ENCODE measurements around the gene HHIPL1.

HHIPL1 gene

GRCh38 chr14:99602788-99603415 lies 42.0 kb upstream of the HHIPL1 start:
- no peak overlapping the region for H3K4me3 ChIP-seq (ENCODE audit: low read length)
- H3K9ac ChIP-seq (ENCODE audit: low read depth, low read length) = no peak overlapping the region
- H3K27me3 ChIP-seq (ENCODE audit: control insufficient read depth, insufficient read depth, low read length) = no peaks in the 10 kb centered on the region
- peak overlapping the region; percentile 62 for H3K4me2 ChIP-seq (ENCODE audit: low read length)
- H3K4me1 ChIP-seq (ENCODE audit: control insufficient read depth, insufficient read depth, low read length) = peaks cover 26% of the 10 kb centered on the region
- H3K36me3 ChIP-seq (ENCODE audit: insufficient read depth, low read length) = no peaks in the 10 kb centered on the region
- no peaks in the 10 kb centered on the region for H3K9me3 ChIP-seq (replicated peaks; ENCODE audit: low read length)

DNA sequence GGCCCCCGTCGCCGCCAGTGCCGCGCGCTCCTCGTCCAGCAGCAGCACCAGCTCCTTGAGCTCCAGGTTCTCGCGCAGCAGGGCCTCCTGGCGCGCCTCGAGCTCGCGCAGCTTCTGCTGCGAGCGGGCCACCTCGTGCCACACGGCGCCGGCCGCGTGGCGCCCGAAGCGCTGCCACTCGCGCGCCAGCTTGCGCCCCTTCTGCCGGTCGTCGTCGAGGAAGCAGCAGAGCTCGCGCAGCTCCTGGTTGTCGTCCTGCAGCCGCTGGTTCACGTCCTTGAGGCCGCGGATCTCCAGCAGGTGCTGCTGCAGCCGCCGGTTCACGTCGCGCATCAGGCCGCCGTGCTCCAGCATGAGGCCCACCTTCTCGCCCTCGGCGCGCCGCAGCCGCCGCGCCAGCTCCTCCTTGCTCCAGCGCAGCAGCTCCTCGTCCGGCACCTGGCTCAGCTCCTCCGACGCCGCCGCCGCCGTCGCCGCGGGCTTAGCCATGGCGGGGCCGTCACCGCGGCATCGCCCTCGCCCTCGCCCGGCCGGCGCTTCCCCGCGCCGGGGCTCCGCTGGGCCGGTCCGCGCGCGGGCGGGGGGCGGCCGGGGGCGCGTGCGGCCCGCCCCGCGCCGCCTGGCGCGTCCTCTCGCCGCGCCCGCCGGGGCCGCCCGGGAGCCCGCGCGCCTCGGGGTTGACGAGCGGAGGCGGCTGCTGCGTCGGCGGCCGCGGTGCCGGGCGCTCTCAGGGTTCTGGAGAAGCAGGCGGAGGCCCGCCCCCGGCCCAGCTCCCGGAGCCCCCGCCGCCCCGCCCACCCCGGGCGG lies 41.3 kb upstream of the HHIPL1 start, which contains the start of gene CCDC85C:
Gene CCDC85C, minus strand, starts transcription at position 737 of the 807 bp plus-strand sequence. Its CDS starts 248 bp downstream, at position 489.
- Histone ChIP-seq H3K4me1 (ENCODE audit: control insufficient read depth, insufficient read depth, low read length) (peaks cover 26% of the 10 kb centered on the region), H3K36me3 (ENCODE audit: insufficient read depth, low read length) (no peaks in the 10 kb centered on the region), H3K4me3 (ENCODE audit: low read length) (peak within 1 kb of the TSS; percentile 79), H3K9me3 (replicated peaks; ENCODE audit: low read length) (no peaks in the 10 kb centered on the region), H3K4me2 (ENCODE audit: low read length) (peak within 1 kb of the TSS; percentile 83), H3K9ac (ENCODE audit: low read depth, low read length) (peak within 1 kb of the TSS; percentile 78), H3K27me3 (ENCODE audit: control insufficient read depth, insufficient read depth, low read length) (no peaks in the 10 kb centered on the region)

DNA sequence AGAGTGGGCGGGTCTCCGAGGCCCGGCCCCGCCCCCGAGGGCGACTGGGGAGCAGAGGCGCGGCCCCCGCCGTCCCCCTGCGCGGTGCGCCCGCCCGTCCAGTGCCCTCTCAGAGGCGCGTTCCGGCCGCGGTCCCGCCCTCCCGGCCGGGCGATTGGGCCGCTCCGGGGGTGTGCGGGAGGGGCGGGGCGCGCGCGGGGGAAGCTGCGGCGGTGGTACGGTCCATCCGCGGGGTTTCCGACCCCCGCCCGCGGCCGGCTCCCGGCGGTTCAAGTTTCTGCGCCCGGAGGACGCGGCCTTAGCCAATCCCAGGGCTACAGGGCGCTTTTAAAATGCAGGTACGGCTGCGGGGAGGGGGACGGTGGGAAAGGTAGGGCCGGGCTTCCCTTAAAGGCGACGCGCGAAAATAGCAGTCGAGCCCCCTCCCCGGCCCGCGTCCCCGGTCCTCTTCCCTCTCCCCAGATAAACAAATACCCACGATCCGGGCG lies 40.6 kb upstream of the HHIPL1 start:
- Histone ChIP-seq H3K4me1 (ENCODE audit: control insufficient read depth, insufficient read depth, low read length) (peaks cover 26% of the 10 kb centered on the region), H3K4me2 (ENCODE audit: low read length) (peak overlapping the region; percentile 83), H3K27me3 (ENCODE audit: control insufficient read depth, insufficient read depth, low read length) (no peaks in the 10 kb centered on the region), H3K9ac (ENCODE audit: low read depth, low read length) (peak overlapping the region; percentile 78), H3K9me3 (replicated peaks; ENCODE audit: low read length) (no peaks in the 10 kb centered on the region), H3K36me3 (ENCODE audit: insufficient read depth, low read length) (no peaks in the 10 kb centered on the region), H3K4me3 (ENCODE audit: low read length) (peak overlapping the region; percentile 79)

GRCh38 chr14:99604766-99605298 lies 40.1 kb upstream of the HHIPL1 start:
- peak overlapping the region; percentile 83 for H3K4me2 ChIP-seq (ENCODE audit: low read length)

DNA sequence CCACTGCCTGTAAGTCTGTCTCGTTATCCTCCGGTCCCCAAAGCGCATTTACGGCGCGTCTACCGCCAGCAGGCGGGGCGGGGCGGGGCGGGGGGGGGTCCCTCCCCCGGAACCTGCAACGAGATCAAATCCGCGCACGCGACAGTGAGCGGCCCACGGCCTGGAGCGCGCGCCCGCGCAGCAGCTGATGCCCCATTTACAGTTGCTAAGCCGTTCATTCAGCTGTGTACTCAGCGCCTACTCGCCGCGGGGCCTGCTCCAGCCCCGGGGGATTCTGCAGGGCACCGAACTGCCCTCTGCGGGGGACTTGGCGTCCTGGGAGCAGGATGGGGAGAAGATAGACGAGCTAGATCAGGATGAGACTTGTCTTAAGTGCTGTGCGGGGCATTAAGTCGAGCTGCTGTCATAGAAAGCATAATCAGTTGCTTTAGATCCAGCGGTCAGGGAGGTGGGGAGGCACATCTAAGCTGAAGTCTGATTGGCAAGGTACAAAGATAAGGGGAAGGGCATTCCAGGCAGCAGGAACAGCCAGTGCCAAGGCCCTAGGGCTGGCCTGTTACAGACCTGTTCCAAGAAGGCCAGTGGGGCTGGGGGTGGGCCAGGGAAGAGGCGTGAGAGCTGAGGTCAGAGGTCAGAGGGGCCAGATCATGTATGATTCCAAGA lies 39.5 kb upstream of the HHIPL1 start:
- peaks cover 26% of the 10 kb centered on the region for H3K4me1 ChIP-seq (ENCODE audit: control insufficient read depth, insufficient read depth, low read length)
- peak overlapping the region; percentile 78 for H3K9ac ChIP-seq (ENCODE audit: low read depth, low read length)
- H3K4me3 ChIP-seq (ENCODE audit: low read length) = peak overlapping the region; percentile 79
- peak overlapping the region; percentile 83 for H3K4me2 ChIP-seq (ENCODE audit: low read length)
- no peaks in the 10 kb centered on the region for H3K27me3 ChIP-seq (ENCODE audit: control insufficient read depth, insufficient read depth, low read length)
- no peaks in the 10 kb centered on the region for H3K9me3 ChIP-seq (replicated peaks; ENCODE audit: low read length)
- no peaks in the 10 kb centered on the region for H3K36me3 ChIP-seq (ENCODE audit: insufficient read depth, low read length)

More at GRCh38 chr14:99604766-99605298, 40.1 kb upstream of the HHIPL1 start:
- Histone ChIP-seq H3K36me3 (ENCODE audit: insufficient read depth, low read length) (no peaks in the 10 kb centered on the region), H3K4me3 (ENCODE audit: low read length) (peak overlapping the region; percentile 79), H3K4me1 (ENCODE audit: control insufficient read depth, insufficient read depth, low read length) (peaks cover 26% of the 10 kb centered on the region), H3K27me3 (ENCODE audit: control insufficient read depth, insufficient read depth, low read length) (no peaks in the 10 kb centered on the region), H3K9ac (ENCODE audit: low read depth, low read length) (peak overlapping the region; percentile 78), H3K9me3 (replicated peaks; ENCODE audit: low read length) (no peaks in the 10 kb centered on the region)

DNA sequence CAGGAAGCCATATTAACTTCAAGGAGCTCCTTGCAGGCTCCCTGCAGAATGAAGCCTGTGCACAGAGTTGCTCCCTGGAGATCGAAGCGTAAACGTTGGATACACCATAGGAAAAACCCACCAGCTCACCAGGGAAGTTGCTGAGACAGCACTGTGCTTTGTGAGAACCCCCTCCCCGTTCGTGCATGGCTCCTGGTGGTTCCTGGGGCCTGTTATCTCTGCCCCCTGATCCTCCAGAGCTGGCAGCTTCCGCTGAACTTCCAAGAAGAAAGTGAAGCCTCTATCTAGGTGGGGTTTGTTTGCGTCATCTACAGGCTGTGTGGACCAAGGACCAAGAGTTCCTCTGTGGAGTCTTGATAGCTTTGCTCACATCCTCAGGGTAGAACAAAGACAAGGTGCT lies 38.6 kb upstream of the HHIPL1 start:
- no peaks in the 10 kb centered on the region for H3K27me3 ChIP-seq (ENCODE audit: control insufficient read depth, insufficient read depth, low read length)
- H3K36me3 ChIP-seq (ENCODE audit: insufficient read depth, low read length) = no peaks in the 10 kb centered on the region
- no peak overlapping the region for H3K9ac ChIP-seq (ENCODE audit: low read depth, low read length)
- H3K4me1 ChIP-seq (ENCODE audit: control insufficient read depth, insufficient read depth, low read length) = peaks cover 23% of the 10 kb centered on the region
- H3K4me3 ChIP-seq (ENCODE audit: low read length) = no peak overlapping the region
- no peaks in the 10 kb centered on the region for H3K9me3 ChIP-seq (replicated peaks; ENCODE audit: low read length)
- no peak overlapping the region for H3K4me2 ChIP-seq (ENCODE audit: low read length)

DNA sequence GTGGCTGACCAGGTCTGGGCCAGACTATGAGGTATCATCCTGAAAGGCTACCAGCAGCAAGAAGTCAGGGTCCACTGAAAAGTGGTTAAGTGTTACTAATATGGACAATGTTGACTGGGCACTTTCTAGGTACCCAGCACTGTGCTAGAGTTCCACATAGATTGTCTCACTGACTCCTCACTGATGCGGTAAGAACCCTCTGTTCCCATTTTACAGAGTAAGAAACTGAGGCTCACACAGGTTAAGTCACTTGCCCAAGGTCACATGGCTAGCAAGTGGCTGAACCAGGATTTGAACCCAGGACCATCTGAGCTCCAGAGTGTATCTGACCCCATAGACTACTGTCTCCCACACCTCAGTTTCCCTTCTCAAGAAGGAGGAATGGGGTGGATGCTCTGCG lies 36.3 kb upstream of the HHIPL1 start:
- peaks cover 6% of the 10 kb centered on the region for H3K4me1 ChIP-seq (ENCODE audit: control insufficient read depth, insufficient read depth, low read length)
- no peak overlapping the region for H3K9ac ChIP-seq (ENCODE audit: low read depth, low read length)
- H3K36me3 ChIP-seq (ENCODE audit: insufficient read depth, low read length) = no peaks in the 10 kb centered on the region
- H3K9me3 ChIP-seq (replicated peaks; ENCODE audit: low read length) = no peaks in the 10 kb centered on the region
- H3K27me3 ChIP-seq (ENCODE audit: control insufficient read depth, insufficient read depth, low read length) = no peaks in the 10 kb centered on the region
- H3K4me2 ChIP-seq (ENCODE audit: low read length) = no peak overlapping the region
- H3K4me3 ChIP-seq (ENCODE audit: low read length) = no peak overlapping the region

- Histone ChIP-seq H3K9me3 (replicated peaks; ENCODE audit: low read length) (no peaks in the 10 kb centered on the region), H3K4me2 (ENCODE audit: low read length) (no peak overlapping the region), H3K36me3 (ENCODE audit: insufficient read depth, low read length) (no peaks in the 10 kb centered on the region), H3K27me3 (ENCODE audit: control insufficient read depth, insufficient read depth, low read length) (peaks cover 7% of the 10 kb centered on the region), H3K4me3 (ENCODE audit: low read length) (no peak overlapping the region), H3K4me1 (ENCODE audit: control insufficient read depth, insufficient read depth, low read length) (peaks cover 5% of the 10 kb centered on the region), H3K9ac (ENCODE audit: low read depth, low read length) (no peak overlapping the region)
Measured at GRCh38 chr14:99609245-99610170, 35.4 kb upstream of the HHIPL1 start.

- H3K9me3 ChIP-seq (replicated peaks; ENCODE audit: low read length) = no peaks in the 10 kb centered on the region
- H3K4me3 ChIP-seq (ENCODE audit: low read length) = no peak overlapping the region
- H3K4me2 ChIP-seq (ENCODE audit: low read length) = no peak overlapping the region
- peaks cover 24% of the 10 kb centered on the region for H3K27me3 ChIP-seq (ENCODE audit: control insufficient read depth, insufficient read depth, low read length)
- no peaks in the 10 kb centered on the region for H3K4me1 ChIP-seq (ENCODE audit: control insufficient read depth, insufficient read depth, low read length)
- no peak overlapping the region for H3K9ac ChIP-seq (ENCODE audit: low read depth, low read length)
- H3K36me3 ChIP-seq (ENCODE audit: insufficient read depth, low read length) = no peaks in the 10 kb centered on the region
Measured at GRCh38 chr14:99611646-99612045, 33.3 kb upstream of the HHIPL1 start.

DNA sequence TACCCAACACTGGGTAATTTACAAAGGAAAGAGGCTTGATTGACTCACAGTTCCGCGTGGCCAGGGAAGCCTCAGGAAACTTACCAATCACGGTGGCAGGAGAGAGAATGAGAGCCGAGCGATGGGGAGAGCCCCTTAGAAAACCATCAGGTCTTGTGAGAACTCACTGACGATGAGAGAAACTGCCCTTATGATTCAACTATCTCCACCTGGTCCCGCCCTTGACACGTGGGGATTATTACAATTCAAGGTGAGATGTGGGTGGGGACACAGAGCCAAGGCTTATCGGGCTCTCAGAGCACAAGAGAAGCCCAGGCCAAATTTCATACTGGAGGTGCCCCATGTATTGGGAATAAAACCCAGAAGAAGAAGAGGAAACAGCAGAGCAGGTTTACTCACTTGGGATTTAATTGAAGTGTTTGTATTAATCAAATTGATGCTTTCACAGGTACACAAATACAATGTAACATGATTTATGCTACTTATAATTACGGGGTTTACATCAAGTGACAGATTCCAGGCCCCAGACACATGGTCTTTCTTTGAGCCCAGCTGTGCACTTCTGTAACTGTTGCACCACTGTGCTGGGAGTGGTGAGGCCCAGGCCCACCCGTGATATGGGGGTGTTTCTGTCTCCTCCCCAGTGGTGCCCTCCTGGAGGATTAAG lies 32.7 kb upstream of the HHIPL1 start:
- no peak overlapping the region for H3K9ac ChIP-seq (ENCODE audit: low read depth, low read length)
- peaks cover 24% of the 10 kb centered on the region for H3K27me3 ChIP-seq (ENCODE audit: control insufficient read depth, insufficient read depth, low read length)
- no peak overlapping the region for H3K4me3 ChIP-seq (ENCODE audit: low read length)
- H3K9me3 ChIP-seq (replicated peaks; ENCODE audit: low read length) = no peaks in the 10 kb centered on the region
- H3K4me1 ChIP-seq (ENCODE audit: control insufficient read depth, insufficient read depth, low read length) = no peaks in the 10 kb centered on the region
- H3K4me2 ChIP-seq (ENCODE audit: low read length) = no peak overlapping the region
- no peaks in the 10 kb centered on the region for H3K36me3 ChIP-seq (ENCODE audit: insufficient read depth, low read length)
